Bronchial epithelial cell (primary cell): ENCODE results near the gene PTPRN2. TPM values are rescaled to one million over a fixed set of nuclear protein-coding genes. Genes with fewer than 3 reads are reported as not detected.
"Not testable (repeated sequence)": the region's sequence is repeated elsewhere in the genome, so short reads cannot be mapped to it uniquely, and the experiment has no call there.

Experiments used
- DNase-seq: peaks from one replicate; pipeline ENCODE4 v3.0.0-alpha.2; 2010; ENCODE audit warnings: low read depth
- FAIRE-seq: peaks from 2 replicates; lab custom pipeline; 2011; peaks lifted over from hg19 to GRCh38; lab: Jason Lieb, UNC
- H3K27me3 ChIP-seq: 2 replicates; pipeline ENCODE4 v1.5.1; 2011; ENCODE audit warnings: low read length; ENCODE audit not compliant: control insufficient read depth, insufficient read depth
- H3K36me3 ChIP-seq: 2 replicates; pipeline ENCODE4 v1.5.1; 2011; ENCODE audit warnings: low read length; ENCODE audit not compliant: control insufficient read depth, insufficient read depth
- H3K4me3 ChIP-seq: 2 replicates; pipeline ENCODE4 v1.5.1; 2011; ENCODE audit warnings: mild to moderate bottlenecking, low read depth, low read length, control low read depth
- total RNA-seq: library from RNA; depleted of rRNA; stranded (reverse); fragments of >200 nt; gene quantifications from 2 replicates; pipeline ENCODE4 v1.2.1, GENCODE V29; 2014
- TF ChIP-seq, protein P1 (sequence below): IDR thresholded peaks from 2 replicates; pipeline ENCODE4 v1.5.1; 2011; ENCODE audit warnings: mild to moderate bottlenecking, moderate library complexity, low read length, control low read depth, inconsistent platforms; ENCODE audit not compliant: insufficient read depth, severe bottlenecking

PTPRN2 gene
- total RNA-seq, 1 donor from 2014 or later, result 1.1 TPM

DNA sequence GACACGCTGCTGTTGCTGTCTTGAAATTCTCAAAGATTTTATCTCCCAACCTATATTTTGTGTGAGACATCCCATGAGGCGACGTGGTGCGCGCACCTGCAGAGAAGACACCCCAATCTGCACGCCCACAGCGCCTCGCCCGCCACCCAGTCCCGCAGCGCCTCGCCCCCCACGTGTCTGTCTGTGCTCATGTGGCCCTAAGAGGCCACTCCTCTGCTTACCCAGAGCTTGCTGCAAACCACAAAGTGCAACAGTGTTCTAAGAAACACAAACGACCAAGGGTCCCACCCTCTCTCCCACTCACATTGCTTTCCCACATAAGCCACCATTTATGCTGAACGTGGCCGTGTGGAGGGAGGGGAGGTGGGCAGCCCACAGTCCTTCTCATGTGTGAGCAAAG, 287.2 kb downstream of the PTPRN2 start:
- Histone ChIP-seq H3K36me3 (no peaks in the 10 kb centered on the region), H3K4me3 (no peak overlapping the region), H3K27me3 (no peaks in the 10 kb centered on the region)
- FAIRE-seq, result no peak
- DNase-seq, result no peak
- TF ChIP-seq, protein P1, sequence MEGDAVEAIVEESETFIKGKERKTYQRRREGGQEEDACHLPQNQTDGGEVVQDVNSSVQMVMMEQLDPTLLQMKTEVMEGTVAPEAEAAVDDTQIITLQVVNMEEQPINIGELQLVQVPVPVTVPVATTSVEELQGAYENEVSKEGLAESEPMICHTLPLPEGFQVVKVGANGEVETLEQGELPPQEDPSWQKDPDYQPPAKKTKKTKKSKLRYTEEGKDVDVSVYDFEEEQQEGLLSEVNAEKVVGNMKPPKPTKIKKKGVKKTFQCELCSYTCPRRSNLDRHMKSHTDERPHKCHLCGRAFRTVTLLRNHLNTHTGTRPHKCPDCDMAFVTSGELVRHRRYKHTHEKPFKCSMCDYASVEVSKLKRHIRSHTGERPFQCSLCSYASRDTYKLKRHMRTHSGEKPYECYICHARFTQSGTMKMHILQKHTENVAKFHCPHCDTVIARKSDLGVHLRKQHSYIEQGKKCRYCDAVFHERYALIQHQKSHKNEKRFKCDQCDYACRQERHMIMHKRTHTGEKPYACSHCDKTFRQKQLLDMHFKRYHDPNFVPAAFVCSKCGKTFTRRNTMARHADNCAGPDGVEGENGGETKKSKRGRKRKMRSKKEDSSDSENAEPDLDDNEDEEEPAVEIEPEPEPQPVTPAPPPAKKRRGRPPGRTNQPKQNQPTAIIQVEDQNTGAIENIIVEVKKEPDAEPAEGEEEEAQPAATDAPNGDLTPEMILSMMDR, result no peak

GRCh38 chr7:158299607-158300006, 288.0 kb downstream of the PTPRN2 start:
- FAIRE-seq (no peak), DNase-seq (no peak)
- Histone ChIP-seq H3K27me3 (no peaks in the 10 kb centered on the region), H3K4me3 (no peak overlapping the region), H3K36me3 (no peaks in the 10 kb centered on the region)
- TF ChIP-seq, protein P1, result no peak

- TF ChIP-seq, protein P1, result no peak
- no peak for FAIRE-seq
- DNase-seq, result no peak
- Histone ChIP-seq H3K36me3 (no peaks in the 10 kb centered on the region), H3K27me3 (no peaks in the 10 kb centered on the region), H3K4me3 (no peak overlapping the region)
Measured at GRCh38 chr7:158296798-158297104, 290.9 kb downstream of the PTPRN2 start.

DNA sequence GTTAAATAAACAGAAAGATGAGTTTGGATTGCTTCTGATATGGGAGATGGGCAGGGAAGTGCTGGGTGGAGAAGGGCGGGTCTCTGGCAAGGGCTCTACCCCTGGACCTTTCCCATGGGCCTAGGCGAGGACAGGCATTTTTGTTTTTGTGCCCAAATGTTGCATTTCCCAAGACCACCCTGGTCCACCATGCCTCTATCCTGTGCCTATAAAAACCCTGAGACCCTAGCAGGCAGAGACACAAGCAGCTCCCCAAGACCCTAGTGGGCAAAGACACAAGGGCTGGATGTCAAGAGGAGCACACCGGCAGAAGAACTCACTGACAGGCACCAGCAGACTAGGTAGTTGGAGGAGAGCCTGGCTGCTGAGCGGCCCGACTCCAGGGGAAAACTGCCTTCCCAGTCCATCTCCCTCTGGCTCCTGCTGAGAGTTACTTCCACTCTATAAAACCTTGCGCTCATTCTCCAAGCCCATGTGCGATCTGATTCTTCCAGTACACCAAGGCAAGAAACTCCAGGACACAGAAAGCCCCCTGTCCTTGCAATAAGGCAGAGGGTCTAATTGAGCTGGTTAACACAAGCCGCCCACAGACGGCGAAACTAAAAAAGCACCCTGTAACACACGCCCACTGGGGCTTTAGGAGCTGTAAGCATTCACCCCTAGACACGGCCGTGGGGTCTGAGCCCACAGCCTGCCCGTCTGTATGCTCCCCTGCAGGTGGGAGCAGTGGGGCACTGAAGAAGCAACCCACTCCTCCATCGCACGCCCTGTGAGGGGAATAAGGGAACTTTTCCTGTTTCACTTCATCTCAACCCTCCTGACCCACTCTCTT, 291.4 kb downstream of the PTPRN2 start:
- DNase-seq (no peak), FAIRE-seq (peak; percentile 55)
- TF ChIP-seq, protein P1, result no peak
- no peak overlapping the region for H3K4me3 ChIP-seq
- H3K36me3 ChIP-seq, result no peaks in the 10 kb centered on the region
- H3K27me3 ChIP-seq, result no peaks in the 10 kb centered on the region

DNA sequence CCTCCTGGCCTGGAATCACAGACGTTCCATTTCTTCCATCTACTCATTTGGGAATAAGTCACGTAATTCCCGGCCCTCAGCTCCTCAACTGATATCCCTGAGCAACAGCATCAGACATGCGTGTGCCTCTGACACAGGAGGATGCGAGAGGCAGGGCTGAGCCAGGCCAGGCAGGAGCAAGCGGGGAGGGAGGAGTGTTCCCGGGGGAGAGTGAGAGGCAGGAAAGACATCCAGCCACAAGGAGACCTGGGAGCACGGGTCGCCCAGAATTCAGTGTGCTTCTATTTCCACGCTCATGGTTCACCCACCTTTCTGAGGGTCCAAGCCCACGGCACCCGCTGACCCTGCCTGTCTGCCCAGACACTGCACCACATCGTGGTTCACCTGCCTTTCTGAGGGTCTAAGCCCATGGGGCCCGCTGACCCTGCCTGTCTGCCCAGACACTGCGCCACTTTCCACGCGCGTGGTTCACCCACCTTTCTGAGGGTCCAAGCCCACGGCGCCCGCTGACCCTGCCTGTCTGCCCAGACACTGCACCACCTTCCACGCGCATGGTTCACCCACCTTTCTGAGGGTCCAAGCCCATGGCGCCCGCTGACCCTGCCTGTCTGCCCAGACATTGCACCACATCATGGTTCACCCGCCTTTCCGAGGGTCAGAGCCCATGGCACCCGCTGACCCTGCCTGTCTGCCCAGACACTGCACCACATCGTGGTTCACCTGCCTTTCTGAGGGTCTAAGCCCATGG, 293.0 kb downstream of the PTPRN2 start:
- DNase-seq, FAIRE-seq, H3K36me3 ChIP-seq, H3K27me3 ChIP-seq, H3K4me3 ChIP-seq: not testable (repeated sequence)

DNA sequence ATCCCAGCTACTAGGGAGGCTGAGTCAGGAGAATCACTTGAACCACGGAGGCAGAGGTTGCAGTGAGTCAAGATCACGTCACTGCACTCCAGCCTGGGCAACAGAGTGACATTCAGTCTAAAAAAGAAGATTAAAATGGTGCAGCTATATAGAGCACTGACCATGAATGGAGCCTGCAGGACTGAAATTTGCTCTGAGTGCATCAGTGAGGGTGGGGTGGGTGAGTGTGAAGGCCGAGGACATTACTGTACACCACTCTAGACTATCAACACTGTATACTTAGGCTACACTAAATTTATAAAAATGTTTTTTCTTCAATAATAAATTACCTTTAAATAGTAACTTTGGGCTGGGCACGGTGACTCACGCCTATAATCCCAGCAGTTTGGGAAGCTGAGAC, 294.7 kb downstream of the PTPRN2 start:
- DNase-seq, result no peak
- FAIRE-seq, result no peak
- Histone ChIP-seq H3K36me3 (no peaks in the 10 kb centered on the region), H3K4me3 (no peak overlapping the region), H3K27me3 (no peaks in the 10 kb centered on the region)
- TF ChIP-seq, protein P1, result no peak
